PC-9 (cell line): ENCODE results near the gene CCDC191. TPM values are rescaled to one million over a fixed set of nuclear protein-coding genes. Genes with fewer than 3 reads are reported as not detected.

Experiments used
- BruUV-seq: library from RNA; stranded (reverse); fragments of 400-500 nt; replicated peaks from 2 replicates; lab custom pipeline; 2021; lab: Mats Ljungman, UMichigan
- CTCF ChIA-PET: fragments of 300-600 bp; sonication (Branson Sonifier 250); formaldehyde crosslinking; loops from one replicate; lab custom pipeline; 2022; ENCODE audit warnings: antibody characterized with exemption; lab: Charles Lee
- POLR2A ChIA-PET: fragments of 300-600 bp; sonication (Branson Sonifier 250); formaldehyde crosslinking; loops from one replicate; lab custom pipeline; 2022; ENCODE audit warnings: antibody characterized with exemption; ENCODE audit not compliant: unreplicated experiment; lab: Charles Lee
- DNase-seq, 2 experiments: peaks; one replicate each; pipeline versions ENCODE4 v3.0.0 to v3.0.0-alpha.2; 2015 to 2022; ENCODE audit warnings: mixed read lengths in 1 of 2
- H2AFZ ChIP-seq: fragments of 200-600 bp; sonication (generic); 2 replicates; pipeline ENCODE4 v1.8.1; 2017; ENCODE audit warnings: antibody characterized with exemption
- H3F3A ChIP-seq: fragments of 200-600 bp; sonication (generic); 2 replicates; pipeline ENCODE4 v1.8.1; 2017; ENCODE audit warnings: antibody characterized with exemption, mild to moderate bottlenecking, low read depth; ENCODE audit not compliant: insufficient read depth
- H3K27ac ChIP-seq: fragments of 200-600 bp; sonication (generic); 2 replicates; pipeline ENCODE4 v1.6.1; 2016; ENCODE audit warnings: mixed run types
- H3K27me3 ChIP-seq: fragments of 200-600 bp; sonication (generic); 2 replicates; pipeline ENCODE4 v1.6.1; 2016; ENCODE audit warnings: low read depth, mixed run types; ENCODE audit not compliant: insufficient read depth
- H3K36me3 ChIP-seq: fragments of 200-600 bp; sonication (generic); 2 replicates; pipeline ENCODE4 v1.6.1; 2016; ENCODE audit warnings: low read depth, mixed run types
- H3K4me1 ChIP-seq: fragments of 200-600 bp; sonication (generic); replicated peaks from 2 replicates; pipeline ENCODE4 v1.6.1; 2016; ENCODE audit warnings: mixed run types; ENCODE audit not compliant: insufficient read depth
- H3K4me2 ChIP-seq: fragments of 200-600 bp; sonication (generic); 2 replicates; pipeline ENCODE4 v1.6.1; 2017; ENCODE audit warnings: mixed run types
- H3K4me3 ChIP-seq: fragments of 200-600 bp; sonication (generic); 2 replicates; pipeline ENCODE4 v1.6.1; 2016; ENCODE audit warnings: mixed run types
- H3K79me2 ChIP-seq: fragments of 200-600 bp; sonication (generic); 2 replicates; pipeline ENCODE4 v1.6.1; 2017; ENCODE audit warnings: low read depth, mixed run types
- H3K9me2 ChIP-seq: fragments of 200-600 bp; sonication (generic); 2 replicates; pipeline ENCODE4 v1.8.1; 2017; ENCODE audit warnings: mild to moderate bottlenecking; ENCODE audit not compliant: insufficient read depth
- H3K9me3 ChIP-seq: fragments of 200-600 bp; sonication (generic); 2 replicates; pipeline ENCODE4 v1.8.1; 2016; ENCODE audit warnings: low read depth; ENCODE audit not compliant: insufficient read depth
- H4K20me1 ChIP-seq: fragments of 200-600 bp; sonication (generic); 2 replicates; pipeline ENCODE4 v1.8.1; 2017; ENCODE audit not compliant: insufficient read depth
- CTCF ChIP-seq: fragments of 200-600 bp; sonication (generic); conservative IDR thresholded peaks from 2 replicates; pipeline ENCODE4 v1.6.1; 2017; ENCODE audit warnings: mixed run types, antibody characterized with exemption, mild to moderate bottlenecking, moderate library complexity
- EZH2 ChIP-seq: fragments of 200-600 bp; sonication (generic); IDR thresholded peaks from 2 replicates; pipeline ENCODE4 v1.8.0; 2017; ENCODE audit warnings: antibody characterized with exemption, low read depth
- intact Hi-C: fragments of 100-400 bp; cut with micrococcal nuclease; formaldehyde crosslinking; loops from one replicate; pipeline ENCODE4 v1.10.0; 2022; ENCODE audit not compliant: unreplicated experiment
- total RNA-seq: library from RNA; stranded (reverse); gene quantifications from 2 replicates; pipeline ENCODE4 v1.2.3, GENCODE V29; 2021

The CCDC191 gene
- total RNA-seq, 1 experiment from 2014 or later: 11.0 TPM

DNA sequence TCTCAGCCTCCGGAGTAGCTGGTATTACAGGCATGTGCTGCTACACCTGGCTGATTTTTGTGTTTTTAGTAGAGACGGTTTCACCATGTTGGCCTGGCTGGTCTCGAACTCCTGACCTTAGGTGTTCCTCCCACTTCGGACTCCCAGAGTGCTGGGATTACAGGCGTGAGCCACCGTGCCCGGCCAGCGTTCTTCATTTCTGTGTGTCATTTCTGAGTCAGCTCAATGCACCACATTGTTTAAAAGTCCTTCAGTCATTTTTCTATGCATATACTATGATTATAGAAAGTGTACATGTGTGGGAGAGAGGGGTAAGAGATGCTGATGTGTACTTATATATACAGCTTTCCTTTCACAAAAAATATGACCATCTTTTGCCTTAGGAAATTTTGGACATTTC is 2.3 kb upstream of the CCDC191 start:
- ChIA-PET POLR2A (no interaction called here), CTCF (no interaction called here)
- intact Hi-C loops: loop anchor here (5.0 to 10.0 kb wide), 3 partner anchors 216 to 1736 kb away; partner anchors contain the start of genes ATP6V1A and NAA50
- Histone ChIP-seq H3K4me3 (no peak overlapping the region), H3K4me1 (peaks cover 25% of the 10 kb centered on the region), H3F3A (peaks cover 4% of the 10 kb centered on the region; the same call in 1 of the 2 replicates), H2AFZ (no peak overlapping the region), H3K36me3 (no peaks in the 10 kb centered on the region), H3K9me2 (no peaks in the 10 kb centered on the region), H3K9me3 (no peaks in the 10 kb centered on the region), H3K27ac (no peak overlapping the region), H3K79me2 (peaks cover 72% of the 10 kb centered on the region), H3K27me3 (no peaks in the 10 kb centered on the region), H4K20me1 (peaks cover 8% of the 10 kb centered on the region; the same call in 1 of the 2 replicates), H3K4me2 (peak overlapping the region; percentile 90; the same call in 1 of the 2 replicates)
- DNase-seq: no peak
- BruUV-seq: no TSS peak
- TF ChIP-seq EZH2 (no peak), CTCF (no peak)

DNA sequence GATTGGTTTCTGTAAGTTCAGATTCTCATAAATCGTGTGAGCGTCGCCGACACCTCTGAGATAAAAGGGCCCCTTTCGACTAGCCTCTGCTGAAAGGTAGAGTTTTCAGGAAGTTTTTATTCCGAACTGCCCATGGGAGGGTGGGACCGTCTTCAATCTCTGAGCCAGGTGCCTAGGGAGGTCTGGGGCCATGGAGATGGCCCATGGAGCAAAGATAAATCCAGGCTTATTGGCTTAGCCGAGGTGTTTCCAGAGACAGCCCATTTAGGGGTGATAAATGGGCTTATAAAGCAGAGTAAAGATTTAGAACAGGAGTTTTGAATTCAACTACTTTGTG is 653 bp upstream of the CCDC191 start:
- H3K4me2 ChIP-seq: peak overlapping the region; percentile 90
- H3F3A ChIP-seq: peaks cover 4% of the 10 kb centered on the region; the same call in 1 of the 2 replicates
- peaks cover 8% of the 10 kb centered on the region; the same call in 1 of the 2 replicates for H4K20me1 ChIP-seq
- H3K4me3 ChIP-seq: peak overlapping the region; percentile 85
- BruUV-seq: TSS peak; percentile 68
- peaks cover 25% of the 10 kb centered on the region for H3K4me1 ChIP-seq
- intact Hi-C loops: loop anchor here (2.0 to 10.0 kb wide), 4 partner anchors 108 to 1738 kb away; partner anchors contain the start of genes ATP6V1A, NAA50 and ZDHHC23
- no peaks in the 10 kb centered on the region for H3K9me3 ChIP-seq
- ChIA-PET CTCF (no interaction called here), POLR2A (no interaction called here)
- peaks cover 62% of the 10 kb centered on the region for H3K79me2 ChIP-seq
- peak overlapping the region; percentile 97 for H2AFZ ChIP-seq
- no peak for TF ChIP-seq EZH2
- no peak for TF ChIP-seq CTCF
- no peak for DNase-seq
- H3K36me3 ChIP-seq: no peaks in the 10 kb centered on the region
- H3K9me2 ChIP-seq: no peaks in the 10 kb centered on the region
- H3K27ac ChIP-seq: peak overlapping the region; percentile 66
- no peaks in the 10 kb centered on the region for H3K27me3 ChIP-seq

- H2AFZ ChIP-seq: no peak overlapping the region
- peaks cover 8% of the 10 kb centered on the region for H3K4me1 ChIP-seq
- no peak overlapping the region for H3K4me2 ChIP-seq
- no peaks in the 10 kb centered on the region for H3K36me3 ChIP-seq
- no peaks in the 10 kb centered on the region for H3K9me3 ChIP-seq
- intact Hi-C loops: loop anchor here (10.0 kb wide), 1 partner anchor 1743 kb away; no protein-coding TSS in a partner anchor
- no peaks in the 10 kb centered on the region for H3K9me2 ChIP-seq
- H3F3A ChIP-seq: peaks cover 4% of the 10 kb centered on the region; the same call in 1 of the 2 replicates
- BruUV-seq: no TSS peak
- no peak for TF ChIP-seq CTCF
- no peak for TF ChIP-seq EZH2
- no peak overlapping the region for H3K27ac ChIP-seq
- CTCF ChIA-PET: interaction anchor here (0.6 kb wide), 1 partner anchor 30 kb away, joined by 3 read pairs; no protein-coding TSS in a partner anchor
- no peak for DNase-seq
- H3K79me2 ChIP-seq: peaks cover 15% of the 10 kb centered on the region
- POLR2A ChIA-PET: no interaction called here
- no peak overlapping the region for H3K4me3 ChIP-seq
- no peaks in the 10 kb centered on the region for H4K20me1 ChIP-seq
- no peaks in the 10 kb centered on the region for H3K27me3 ChIP-seq
Measured at GRCh38 chr3:114052216-114052615, 4.1 kb downstream of the CCDC191 start.
